22Rv1 (cell line): ENCODE data around the gene CAPN8.

Experiments used
- ZFX ChIP-seq: fragments of 450-650 bp; IDR thresholded peaks from 2 replicates; pipeline ENCODE4 v1.6.1; 2017; ENCODE audit warnings: antibody characterized with exemption, borderline replicate concordance
- TF ChIP-seq, protein P1 (sequence below): fragments of 450-650 bp; IDR thresholded peaks from 2 replicates; pipeline ENCODE4 v1.5.1; 2017; ENCODE audit warnings: mild to moderate bottlenecking

DNA sequence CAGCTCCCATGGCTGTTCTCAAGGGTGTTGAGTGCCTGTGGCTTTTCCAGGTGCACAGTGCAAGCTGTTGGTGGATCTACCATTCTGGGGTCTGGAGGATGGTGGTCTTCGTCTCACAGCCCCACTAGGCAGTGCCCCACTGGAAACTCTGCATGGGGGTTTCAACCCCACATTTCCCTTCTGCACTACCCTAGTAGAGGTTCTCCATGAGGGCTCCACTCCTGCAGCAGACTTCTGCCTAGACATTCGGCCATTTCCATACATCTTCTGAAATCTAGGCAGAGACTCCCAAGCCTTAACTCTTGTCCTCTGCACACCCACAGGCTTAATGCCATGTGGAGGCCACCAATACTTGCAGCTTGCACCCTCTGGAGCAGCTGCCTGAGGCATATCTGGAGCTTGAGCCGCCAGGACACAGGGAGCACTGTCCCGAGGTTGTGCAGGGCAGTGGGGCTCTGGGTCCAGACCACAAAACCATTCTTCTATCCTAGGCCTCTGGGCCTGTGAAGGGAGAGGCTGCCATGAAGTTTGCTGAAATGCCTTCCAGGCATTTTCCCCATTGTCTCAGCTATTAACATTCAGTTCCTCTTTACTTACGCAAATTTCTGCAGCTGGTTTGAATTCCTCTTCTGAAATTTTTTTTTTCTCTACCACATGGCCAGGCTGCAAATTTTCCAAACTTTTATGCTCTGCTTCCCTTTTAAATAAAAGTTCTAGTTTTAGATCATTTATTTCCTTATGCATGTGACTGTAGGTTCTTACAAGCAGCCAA is 8.8 kb upstream of the CAPN8 start:
- TF ChIP-seq, protein P1, sequence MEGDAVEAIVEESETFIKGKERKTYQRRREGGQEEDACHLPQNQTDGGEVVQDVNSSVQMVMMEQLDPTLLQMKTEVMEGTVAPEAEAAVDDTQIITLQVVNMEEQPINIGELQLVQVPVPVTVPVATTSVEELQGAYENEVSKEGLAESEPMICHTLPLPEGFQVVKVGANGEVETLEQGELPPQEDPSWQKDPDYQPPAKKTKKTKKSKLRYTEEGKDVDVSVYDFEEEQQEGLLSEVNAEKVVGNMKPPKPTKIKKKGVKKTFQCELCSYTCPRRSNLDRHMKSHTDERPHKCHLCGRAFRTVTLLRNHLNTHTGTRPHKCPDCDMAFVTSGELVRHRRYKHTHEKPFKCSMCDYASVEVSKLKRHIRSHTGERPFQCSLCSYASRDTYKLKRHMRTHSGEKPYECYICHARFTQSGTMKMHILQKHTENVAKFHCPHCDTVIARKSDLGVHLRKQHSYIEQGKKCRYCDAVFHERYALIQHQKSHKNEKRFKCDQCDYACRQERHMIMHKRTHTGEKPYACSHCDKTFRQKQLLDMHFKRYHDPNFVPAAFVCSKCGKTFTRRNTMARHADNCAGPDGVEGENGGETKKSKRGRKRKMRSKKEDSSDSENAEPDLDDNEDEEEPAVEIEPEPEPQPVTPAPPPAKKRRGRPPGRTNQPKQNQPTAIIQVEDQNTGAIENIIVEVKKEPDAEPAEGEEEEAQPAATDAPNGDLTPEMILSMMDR = no peak
- TF ChIP-seq ZFX = no peak
